IPS-15b (cell line): Measurements from ENCODE around the gene PSMB7.

Source experiments
- H3K27me3 ChIP-seq: one replicate; pipeline ENCODE4 v1.6.1; 2013; ENCODE audit warnings: low read length; ENCODE audit not compliant: control insufficient read depth, insufficient read depth
- H3K36me3 ChIP-seq: one replicate; pipeline ENCODE4 v1.6.1; 2013; ENCODE audit warnings: low read length; ENCODE audit not compliant: control insufficient read depth, insufficient read depth
- H3K4me1 ChIP-seq: one replicate; pipeline ENCODE4 v1.6.1; 2013; ENCODE audit warnings: mild to moderate bottlenecking, low read length; ENCODE audit not compliant: control insufficient read depth, insufficient read depth
- H3K4me3 ChIP-seq: one replicate; pipeline ENCODE4 v1.5.1; 2013; ENCODE audit warnings: low read depth, low read length
- H3K9ac ChIP-seq: one replicate; pipeline ENCODE4 v1.6.1; 2013; ENCODE audit warnings: low read depth, mild to moderate bottlenecking, low read length
- H3K9me3 ChIP-seq: one replicate; pipeline ENCODE4 v1.6.1; 2013; ENCODE audit warnings: mild to moderate bottlenecking, low read length; ENCODE audit not compliant: control insufficient read depth, insufficient read depth

PSMB7 gene

DNA sequence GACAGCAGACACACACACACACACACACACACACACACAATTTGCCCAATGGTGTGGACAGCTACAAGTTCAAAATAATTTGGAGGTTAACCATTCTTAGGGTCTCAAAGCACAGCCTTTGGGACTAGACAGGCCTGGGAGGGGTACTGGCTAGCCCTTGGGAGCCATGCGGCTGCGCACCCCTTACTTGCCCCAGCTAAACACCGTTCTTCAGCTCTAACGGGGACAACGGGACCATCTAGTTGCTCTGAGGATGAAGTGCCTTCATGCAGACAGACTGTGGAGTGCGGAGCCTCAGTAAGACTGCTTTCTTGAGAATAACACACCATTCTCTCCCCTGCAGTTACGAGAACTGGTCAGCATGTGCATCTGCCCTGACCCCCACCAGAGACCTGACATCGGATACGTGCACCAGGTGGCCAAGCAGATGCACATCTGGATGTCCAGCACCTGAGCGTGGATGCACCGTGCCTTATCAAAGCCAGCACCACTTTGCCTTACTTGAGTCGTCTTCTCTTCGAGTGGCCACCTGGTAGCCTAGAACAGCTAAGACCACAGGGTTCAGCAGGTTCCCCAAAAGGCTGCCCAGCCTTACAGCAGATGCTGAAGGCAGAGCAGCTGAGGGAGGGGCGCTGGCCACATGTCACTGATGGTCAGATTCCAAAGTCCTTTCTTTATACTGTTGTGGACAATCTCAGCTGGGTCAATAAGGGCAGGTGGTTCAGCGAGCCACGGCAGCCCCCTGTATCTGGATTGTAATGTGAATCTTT, 64.6 kb downstream of the PSMB7 start:
- Histone ChIP-seq H3K9me3 (no peaks in the 10 kb centered on the region), H3K9ac (no peak overlapping the region), H3K27me3 (no peaks in the 10 kb centered on the region), H3K36me3 (peaks cover 45% of the 10 kb centered on the region), H3K4me3 (no peak overlapping the region), H3K4me1 (no peaks in the 10 kb centered on the region)

DNA sequence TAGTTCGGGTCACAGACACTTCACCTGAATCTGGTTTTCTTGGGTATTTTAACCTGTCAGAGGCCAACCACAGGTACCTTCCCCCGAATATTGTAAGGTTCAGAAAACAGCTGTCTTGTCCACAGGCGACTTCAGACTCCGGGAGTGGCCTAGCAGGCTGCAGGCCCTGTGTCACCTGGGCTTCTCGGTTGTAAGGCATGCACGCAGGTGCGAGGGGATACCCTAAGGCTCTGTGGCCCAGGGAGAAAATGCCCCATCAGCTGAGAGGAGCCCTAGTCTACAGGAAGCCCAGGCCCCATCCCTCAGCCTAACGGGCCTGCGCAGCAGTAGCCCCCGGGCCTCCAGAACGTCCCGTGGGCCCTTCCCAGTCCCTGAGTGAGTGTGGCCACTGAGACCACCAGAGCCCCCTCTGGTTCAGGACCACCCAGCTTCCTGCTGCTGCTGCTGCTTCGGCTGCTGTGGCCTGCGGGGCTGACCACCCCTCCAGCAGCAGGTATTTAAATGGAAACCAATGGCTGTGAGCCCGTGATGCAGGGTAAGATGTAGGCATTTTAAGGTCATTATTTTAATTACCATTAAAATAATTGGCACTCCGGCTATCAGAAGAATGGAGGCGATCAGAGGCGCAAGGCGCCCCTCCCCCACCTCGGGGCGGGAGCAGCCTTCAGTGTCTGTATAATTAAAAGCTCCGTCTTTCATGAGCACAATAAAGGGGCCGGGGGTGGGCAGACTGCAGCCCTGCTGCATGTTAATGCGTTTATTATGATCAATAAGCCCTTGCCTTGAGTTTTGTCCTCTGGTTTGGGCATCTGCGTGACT, 65.4 kb downstream of the PSMB7 start:
- Histone ChIP-seq H3K9ac (no peak overlapping the region), H3K9me3 (no peaks in the 10 kb centered on the region), H3K27me3 (no peaks in the 10 kb centered on the region), H3K36me3 (peaks cover 43% of the 10 kb centered on the region), H3K4me3 (no peak overlapping the region), H3K4me1 (no peaks in the 10 kb centered on the region)

DNA sequence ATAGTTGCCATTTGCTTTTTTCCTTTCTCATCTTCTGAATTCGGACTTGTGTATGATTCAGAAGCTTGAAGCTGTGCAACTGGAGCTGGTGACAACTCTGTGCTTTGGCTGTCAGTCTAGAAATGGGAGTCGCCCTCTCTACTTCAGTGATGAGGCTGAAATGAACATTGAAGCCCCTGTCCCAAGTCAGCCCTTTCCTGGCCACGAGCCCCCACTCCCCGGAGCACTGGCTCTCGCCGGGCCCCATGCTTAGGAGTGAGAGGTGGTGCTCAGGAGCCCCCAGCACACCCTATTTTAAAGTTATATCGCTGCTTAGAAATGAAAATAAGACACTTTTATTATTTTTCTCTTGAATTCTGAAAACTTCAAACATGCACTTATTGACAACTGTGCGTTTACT, 66.0 kb downstream of the PSMB7 start:
- peaks cover 42% of the 10 kb centered on the region for H3K36me3 ChIP-seq
- H3K9me3 ChIP-seq, result no peaks in the 10 kb centered on the region
- no peaks in the 10 kb centered on the region for H3K4me1 ChIP-seq

DNA sequence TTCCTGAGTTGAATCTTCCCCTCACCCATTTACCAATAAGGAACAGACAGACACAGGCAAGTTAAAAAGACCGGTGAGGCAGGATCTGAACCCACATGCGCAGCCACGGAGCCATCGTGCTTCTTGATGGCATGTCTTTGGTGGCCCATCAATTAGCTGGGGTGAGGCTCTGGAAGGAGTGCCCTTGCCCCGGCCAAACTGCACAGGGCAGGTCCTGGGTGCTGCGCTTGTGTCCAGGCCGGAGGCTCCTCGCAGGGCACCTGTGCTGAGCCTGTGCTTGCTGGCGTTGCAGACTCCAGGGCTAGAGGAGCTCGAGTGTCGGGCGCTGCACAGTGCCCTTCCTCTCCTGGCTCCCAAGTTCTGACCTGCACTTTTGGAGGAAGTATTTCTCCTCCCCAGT, 66.4 kb downstream of the PSMB7 start:
- Histone ChIP-seq H3K9ac (no peak overlapping the region), H3K36me3 (peaks cover 41% of the 10 kb centered on the region), H3K4me1 (no peaks in the 10 kb centered on the region), H3K27me3 (no peaks in the 10 kb centered on the region), H3K4me3 (no peak overlapping the region), H3K9me3 (no peaks in the 10 kb centered on the region)

More for the DNA sequence above, 66.0 kb downstream of the PSMB7 start:
- no peak overlapping the region for H3K4me3 ChIP-seq
- no peak overlapping the region for H3K9ac ChIP-seq
- no peaks in the 10 kb centered on the region for H3K27me3 ChIP-seq

DNA sequence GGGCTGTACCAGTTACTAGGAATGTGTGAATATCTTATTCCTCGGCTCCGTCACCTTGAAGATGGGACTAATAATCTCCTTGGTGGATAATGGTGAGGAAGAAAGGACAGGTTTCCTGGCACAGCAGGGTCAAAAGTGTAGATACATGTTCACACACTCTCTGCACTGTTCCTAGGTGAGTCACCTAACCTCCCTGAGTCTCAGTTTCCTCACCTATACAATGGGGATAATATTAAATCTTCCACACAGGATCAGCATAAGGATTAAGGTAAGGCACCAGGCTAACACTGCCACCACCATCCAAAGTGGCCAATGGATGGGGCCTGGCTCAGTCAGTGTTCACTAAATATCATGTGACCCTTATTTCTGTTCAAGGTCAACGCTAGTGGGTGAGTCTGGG, 66.9 kb downstream of the PSMB7 start:
- Histone ChIP-seq H3K4me1 (no peaks in the 10 kb centered on the region), H3K36me3 (peaks cover 37% of the 10 kb centered on the region), H3K9ac (no peak overlapping the region), H3K27me3 (no peaks in the 10 kb centered on the region), H3K9me3 (no peaks in the 10 kb centered on the region), H3K4me3 (no peak overlapping the region)

DNA sequence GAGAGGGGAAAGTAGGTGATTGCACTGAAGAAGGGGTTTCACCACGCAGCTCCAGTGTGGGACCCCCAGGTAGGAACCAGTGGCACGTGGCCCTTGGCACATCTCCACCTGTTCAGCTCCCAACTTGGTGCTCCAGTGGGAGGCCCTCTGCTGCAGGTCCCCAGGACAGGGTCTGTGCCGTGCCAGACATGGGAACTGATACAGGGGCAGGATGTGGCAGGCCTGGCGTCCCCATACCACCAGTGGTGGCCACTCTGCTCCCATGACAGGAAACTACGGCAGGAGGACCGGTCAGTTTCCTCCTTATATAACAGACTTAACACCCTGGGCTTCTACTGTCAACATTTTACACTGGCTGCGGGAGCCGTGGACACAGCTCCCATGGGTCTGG, 67.3 kb downstream of the PSMB7 start:
- peaks cover 34% of the 10 kb centered on the region for H3K36me3 ChIP-seq

DNA sequence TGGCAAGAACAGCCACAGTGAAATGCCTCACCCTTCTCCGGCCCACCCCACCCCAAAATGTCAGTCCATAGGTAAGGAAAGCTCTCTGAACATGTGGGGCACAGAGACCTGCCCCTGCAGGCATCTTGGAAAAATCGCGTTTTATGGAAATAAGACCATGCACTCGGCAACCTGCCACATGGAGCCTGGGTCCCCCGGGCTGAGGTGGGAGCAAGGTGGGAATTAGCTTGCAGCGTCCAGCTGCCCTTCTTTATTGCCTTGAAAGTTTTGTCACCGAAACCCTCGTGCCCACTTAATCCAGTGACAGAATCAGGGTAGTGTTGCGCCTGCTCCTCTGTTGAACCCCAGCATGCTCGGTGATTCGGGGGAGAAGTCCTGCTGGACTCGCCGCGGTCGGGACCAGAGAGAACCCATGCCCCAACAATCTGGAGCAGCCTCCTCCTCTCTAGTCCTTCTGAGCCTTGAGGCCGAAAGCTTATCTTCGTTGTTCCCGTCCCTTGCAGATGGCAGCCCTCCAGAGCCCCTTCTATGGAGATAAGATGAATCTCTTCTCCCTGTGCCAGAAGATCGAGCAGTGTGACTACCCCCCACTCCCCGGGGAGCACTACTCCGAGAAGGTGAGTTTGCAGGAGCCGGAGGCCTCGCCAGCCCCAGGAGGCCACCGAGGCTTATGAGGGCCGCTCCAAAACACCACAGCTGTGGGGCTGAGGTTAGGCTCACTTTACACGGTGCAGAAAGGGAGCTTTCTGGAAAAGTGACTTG, 67.9 kb downstream of the PSMB7 start:
- no peak overlapping the region for H3K9ac ChIP-seq
- peaks cover 28% of the 10 kb centered on the region for H3K36me3 ChIP-seq
- no peaks in the 10 kb centered on the region for H3K27me3 ChIP-seq
- H3K4me3 ChIP-seq, result no peak overlapping the region
- no peaks in the 10 kb centered on the region for H3K4me1 ChIP-seq
- no peaks in the 10 kb centered on the region for H3K9me3 ChIP-seq

More for the DNA sequence above, 67.3 kb downstream of the PSMB7 start:
- Histone ChIP-seq H3K27me3 (no peaks in the 10 kb centered on the region), H3K4me3 (no peak overlapping the region), H3K4me1 (no peaks in the 10 kb centered on the region), H3K9ac (no peak overlapping the region), H3K9me3 (no peaks in the 10 kb centered on the region)

DNA sequence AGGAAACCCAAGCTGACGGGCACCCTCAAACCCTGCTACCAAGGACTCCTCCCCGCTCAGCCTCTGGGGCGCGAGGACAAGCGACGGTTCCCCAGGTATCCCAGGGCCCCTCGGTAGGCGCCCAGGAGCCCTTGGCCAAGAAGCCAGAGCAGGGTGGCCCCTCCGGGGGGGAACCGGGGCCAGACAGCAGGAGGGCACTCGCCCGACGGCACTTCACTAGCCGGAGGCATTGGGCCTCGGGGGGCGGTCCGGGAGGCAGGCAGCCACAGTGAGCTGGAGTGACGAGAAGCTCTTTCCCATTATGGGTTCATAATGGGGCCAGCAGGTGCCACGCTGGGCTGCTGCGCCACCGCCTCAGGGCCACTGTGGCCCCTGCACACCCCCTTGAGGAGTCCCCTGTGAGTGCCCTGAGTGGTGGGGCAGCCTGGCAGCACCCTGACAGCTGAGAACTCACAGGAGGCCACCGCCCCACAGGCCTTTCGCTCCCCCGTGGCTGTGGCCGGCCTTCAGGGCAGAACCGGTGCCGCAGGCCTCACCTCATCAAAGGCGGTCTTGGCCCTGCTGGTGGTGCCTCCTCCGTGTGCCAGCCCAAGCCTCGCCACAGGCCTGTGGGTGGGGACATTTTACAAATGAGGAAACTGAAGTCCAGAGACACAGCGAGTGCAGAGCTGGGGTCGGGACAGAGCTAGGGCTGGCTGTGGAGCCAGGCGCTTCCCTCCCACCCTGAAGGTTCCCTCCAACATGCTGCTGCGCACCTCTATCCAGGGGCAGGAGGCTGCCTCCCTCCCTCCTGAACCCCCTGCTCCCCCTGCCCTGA, 68.7 kb downstream of the PSMB7 start:
- peaks cover 27% of the 10 kb centered on the region for H3K36me3 ChIP-seq
- H3K27me3 ChIP-seq, result no peaks in the 10 kb centered on the region
- H3K9me3 ChIP-seq, result no peaks in the 10 kb centered on the region
- no peak overlapping the region for H3K4me3 ChIP-seq
- no peaks in the 10 kb centered on the region for H3K4me1 ChIP-seq
- no peak overlapping the region for H3K9ac ChIP-seq

DNA sequence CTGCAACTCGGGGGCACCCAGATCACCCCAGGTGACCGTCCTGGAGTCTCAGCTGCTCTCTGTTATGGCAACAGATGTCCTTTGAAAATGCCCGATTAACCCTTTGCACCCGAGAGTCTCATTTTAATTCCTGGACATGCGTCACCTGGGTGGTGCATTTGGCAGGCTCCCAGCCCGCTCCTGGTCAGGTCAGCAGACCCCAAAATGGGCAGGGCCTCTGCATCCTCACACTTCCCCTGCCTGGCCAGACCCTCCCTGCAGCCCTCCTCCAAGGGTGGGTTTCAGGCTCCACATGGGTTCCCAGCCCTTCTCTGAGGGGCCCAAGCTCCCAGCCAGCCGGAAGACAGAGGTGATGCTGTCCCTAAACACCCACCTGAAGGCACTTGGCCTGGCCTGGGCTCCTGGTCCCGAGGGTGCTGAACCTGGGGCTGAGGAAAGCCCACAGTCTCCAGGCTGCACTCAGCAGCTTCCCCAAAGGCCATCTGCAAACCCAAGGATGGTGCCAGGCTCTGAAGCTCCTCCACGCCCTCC, 69.4 kb downstream of the PSMB7 start:
- Histone ChIP-seq H3K4me3 (no peak overlapping the region), H3K9me3 (no peaks in the 10 kb centered on the region), H3K27me3 (no peaks in the 10 kb centered on the region), H3K36me3 (peaks cover 24% of the 10 kb centered on the region), H3K4me1 (no peaks in the 10 kb centered on the region), H3K9ac (no peak overlapping the region)

DNA sequence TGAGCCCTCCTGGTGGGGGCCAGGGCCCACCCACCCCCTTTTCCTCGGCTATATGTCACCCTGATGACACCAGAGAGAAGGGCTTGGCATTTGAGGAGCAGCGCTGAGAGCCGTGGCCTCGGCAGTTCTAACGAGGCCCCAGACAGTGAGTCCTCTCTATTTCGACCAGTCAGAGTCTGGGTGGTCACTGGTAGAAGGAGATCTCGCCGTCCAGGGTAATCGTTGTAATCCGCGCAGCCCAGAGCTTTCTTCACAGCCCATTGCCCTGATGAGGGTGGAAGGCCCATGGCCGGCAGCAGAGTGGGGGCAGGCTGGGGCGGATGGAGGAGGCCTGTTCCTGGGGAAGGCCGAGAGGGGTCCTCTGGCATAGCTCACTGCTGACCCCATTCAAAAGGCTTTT, 70.2 kb downstream of the PSMB7 start:
- Histone ChIP-seq H3K36me3 (peaks cover 20% of the 10 kb centered on the region), H3K4me3 (no peak overlapping the region), H3K9me3 (no peaks in the 10 kb centered on the region), H3K27me3 (no peaks in the 10 kb centered on the region), H3K9ac (no peak overlapping the region), H3K4me1 (no peaks in the 10 kb centered on the region)
